Measurements from ENCODE around the gene OSBPL10.

- TF ChIP-seq TARDBP (IDR thresholded peaks at IDR 0.05): no peak
- no peak for TF ChIP-seq SP1 (IDR thresholded peaks at IDR 0.05)
- TF ChIP-seq FOXA1 (IDR thresholded peaks at IDR 0.05): no peak
- no peak for TF ChIP-seq CTBP1 (IDR thresholded peaks at IDR 0.05; ENCODE audit: borderline replicate concordance)
- no peak for TF ChIP-seq HDGF (IDR thresholded peaks at IDR 0.05; ENCODE audit: borderline replicate concordance)
These were observed 41.9 kb upstream of the OSBPL10 start for GRCh38 chr3:32022947-32023346.

Measured in HEK293T (cell line).